Measurements from ENCODE around the gene TRAF5. TPM values are rescaled to one million over a fixed set of nuclear protein-coding genes. Genes with fewer than 3 reads are reported as not detected.

The TRAF5 gene
- total RNA-seq, 4 donors from 2014 or later: 2.7 to 9.2 (median 4.0) TPM

GRCh38 chr1:211371406-211372105 lies 44.9 kb downstream of the TRAF5 start:
- 81 to 100% methylated on average over 1 of the region's 1 CpG for WGBS, 2 donors

GRCh38 chr1:211372463-211372862 lies 45.8 kb downstream of the TRAF5 start:
- Histone ChIP-seq H3K27me3 (no peaks in the 10 kb centered on the region), H3K9me3 (no peaks in the 10 kb centered on the region), H3K36me3 (peaks cover 0 to 34% (median 0%) of the 10 kb centered on the region in 3 donors), H3K4me3 (no peak overlapping the region), H3K4me1 (no peaks in the 10 kb centered on the region), H3K27ac (no peak overlapping the region)
- WGBS, 2 donors: 78 to 87% methylated on average over 4 of the region's 4 CpGs
- no peak for DNase-seq
- intact Hi-C loops (cut with DNase I): no loop called here
- TF ChIP-seq POLR2A (IDR thresholded peaks at IDR 0.05) (no peak), CTCF (IDR thresholded peaks at IDR 0.05) (no peak)

More at GRCh38 chr1:211371406-211372105, 44.9 kb downstream of the TRAF5 start:
- intact Hi-C loops (cut with DNase I): no loop called here
- no peaks in the 10 kb centered on the region for H3K4me1 ChIP-seq
- H3K4me3 ChIP-seq: no peak overlapping the region
- DNase-seq: no peak
- no peaks in the 10 kb centered on the region for H3K27me3 ChIP-seq
- no peaks in the 10 kb centered on the region for H3K9me3 ChIP-seq
- H3K27ac ChIP-seq: no peak overlapping the region
- TF ChIP-seq POLR2A (IDR thresholded peaks at IDR 0.05): no peak
- TF ChIP-seq CTCF (IDR thresholded peaks at IDR 0.05): no peak
- peaks cover 0 to 39% (median 0%) of the 10 kb centered on the region in 3 donors for H3K36me3 ChIP-seq

DNA sequence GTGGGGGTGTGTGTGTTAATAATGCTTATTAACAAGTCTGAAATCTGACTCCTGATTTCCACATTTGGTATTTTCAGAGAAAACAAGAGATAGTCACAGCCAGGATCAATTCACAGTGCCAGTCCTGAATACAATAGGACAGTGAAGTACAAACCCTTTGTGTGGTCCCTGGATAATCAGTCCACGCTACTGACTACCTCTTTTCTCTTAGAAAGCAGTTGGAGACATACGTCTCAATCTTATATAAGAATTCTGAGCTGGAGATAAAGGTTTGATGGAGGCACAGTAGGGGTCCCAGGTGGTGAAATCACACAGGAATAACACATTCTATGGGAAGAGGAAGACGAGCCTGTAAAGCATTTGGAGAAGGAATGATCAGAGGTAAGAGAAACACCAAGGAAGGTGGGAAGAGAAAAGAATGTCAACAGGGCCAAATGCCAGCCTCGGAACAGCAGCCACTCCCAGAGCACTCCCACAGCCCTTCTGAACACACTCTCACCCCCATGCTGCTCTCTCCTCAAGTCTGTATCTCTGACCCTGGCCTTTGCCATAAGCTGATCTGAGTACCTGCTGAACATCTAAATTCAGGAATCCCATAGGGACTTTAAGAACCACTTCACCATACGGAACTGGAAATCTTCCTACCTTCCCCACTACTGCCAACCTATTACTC lies 48.6 kb downstream of the TRAF5 start:
- no peak for DNase-seq
- no peak for TF ChIP-seq POLR2A (IDR thresholded peaks at IDR 0.05)
- no peak for TF ChIP-seq CTCF (IDR thresholded peaks at IDR 0.05)
- H3K4me3 ChIP-seq: no peak overlapping the region
- peaks cover 0 to 6% (median 0%) of the 10 kb centered on the region in 3 donors for H3K4me1 ChIP-seq
- peaks cover 0 to 24% (median 0%) of the 10 kb centered on the region in 3 donors for H3K36me3 ChIP-seq
- H3K27ac ChIP-seq: no peak overlapping the region
- 69% methylated on average over 5 of the region's 5 CpGs for WGBS, 2 donors
- H3K9me3 ChIP-seq: no peaks in the 10 kb centered on the region
- intact Hi-C loops (cut with DNase I): no loop called here
- H3K27me3 ChIP-seq: no peaks in the 10 kb centered on the region

GRCh38 chr1:211375949-211376348 lies 49.3 kb downstream of the TRAF5 start:
- TF ChIP-seq CTCF (IDR thresholded peaks at IDR 0.05) (no peak), POLR2A (IDR thresholded peaks at IDR 0.05) (no peak)
- H3K27me3 ChIP-seq: no peaks in the 10 kb centered on the region
- no peak overlapping the region for H3K4me3 ChIP-seq
- DNase-seq: no peak
- intact Hi-C loops (cut with DNase I): no loop called here
- H3K36me3 ChIP-seq: peaks cover 0 to 24% (median 0%) of the 10 kb centered on the region in 3 donors
- peaks cover 0 to 6% (median 0%) of the 10 kb centered on the region in 3 donors for H3K4me1 ChIP-seq
- no peaks in the 10 kb centered on the region for H3K9me3 ChIP-seq
- H3K27ac ChIP-seq: no peak overlapping the region
- WGBS, 2 donors: 37 to 42% methylated on average over 2 of the region's 2 CpGs

DNA sequence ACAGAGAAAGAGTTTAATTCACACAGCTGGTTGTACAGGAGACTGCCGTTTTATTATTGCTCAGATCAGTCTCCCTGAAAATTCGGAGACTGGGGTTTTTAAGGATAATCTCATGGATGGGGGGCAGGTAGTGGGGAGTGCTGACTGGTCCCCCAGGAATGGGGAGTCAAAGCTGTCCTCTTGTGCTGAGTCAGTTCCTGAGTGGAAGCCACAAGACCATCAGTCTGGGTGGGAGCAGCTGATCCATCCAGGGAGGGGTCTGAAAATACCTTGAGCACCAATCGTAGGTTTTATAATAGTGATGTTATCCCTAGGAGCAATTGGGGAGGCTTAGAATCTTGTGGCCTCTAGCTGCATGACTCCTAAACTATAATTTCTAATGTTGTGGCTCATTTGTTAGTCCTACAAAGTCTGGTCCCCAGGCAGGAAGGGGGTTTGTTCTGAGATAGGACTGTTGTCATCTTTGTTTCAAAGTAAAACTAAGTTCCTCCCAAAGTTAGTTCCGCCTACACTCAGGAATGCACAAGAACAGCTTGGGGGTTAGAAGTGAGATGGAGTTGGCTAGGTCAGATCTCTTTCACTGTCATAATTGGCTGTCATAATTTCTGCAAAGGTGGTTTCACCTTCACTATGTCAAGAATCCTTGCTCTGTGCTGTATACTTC lies 50.3 kb downstream of the TRAF5 start:
- Histone ChIP-seq H3K27ac (no peak overlapping the region), H3K27me3 (no peaks in the 10 kb centered on the region), H3K4me1 (peaks cover 0 to 11% (median 1%) of the 10 kb centered on the region in 3 donors), H3K36me3 (peaks cover 0 to 18% (median 0%) of the 10 kb centered on the region in 3 donors), H3K4me3 (no peak overlapping the region), H3K9me3 (no peaks in the 10 kb centered on the region)
- WGBS, 2 donors: 89 to 98% methylated on average over 4 of the region's 4 CpGs
- intact Hi-C loops (cut with DNase I): no loop called here
- DNase-seq: no peak
- no peak for TF ChIP-seq CTCF (IDR thresholded peaks at IDR 0.05)
- TF ChIP-seq POLR2A (IDR thresholded peaks at IDR 0.05): no peak
